Muscle of arm (tissue), 14 donors: ENCODE measurements around the gene GABRG1. TPM values are rescaled to one million over a fixed set of nuclear protein-coding genes. Genes with fewer than 3 reads are reported as not detected.

Experiments
- DNase-seq: peaks from one replicate; pipeline ENCODE4 v3.0.0-alpha.2; 2013
- long read RNA-seq, 11 donors: transcript quantifications; one replicate each; lab custom pipeline, GENCODE V29; 2026
- polyA plus RNA-seq, 12 donors: library from polyadenylated mRNA; unstranded; fragments of 120-200 nt; gene quantifications; one replicate each; pipeline ENCODE4 v1.2.1, GENCODE V29; 2013; ENCODE audit not compliant: insufficient read length in 12 of 12

The GABRG1 gene
- under 1 TPM in 3 of 12 donors, not detected in 9; 0.01 to 0.03 (median 0.03) TPM for polyA plus RNA-seq
- long read RNA-seq, donor 1: 0 reads
- long read RNA-seq, donor 2: 0 reads
- long read RNA-seq, donor 3: 0 reads
- long read RNA-seq, donor 4: 0 reads
- long read RNA-seq, donor 5: 0 reads
- long read RNA-seq, donor 6: 0 reads
- long read RNA-seq, donor 7: 0 reads
- long read RNA-seq, donor 8: 0 reads
- long read RNA-seq, donor 9: 0 reads
- long read RNA-seq, donor 10: 0 reads
- long read RNA-seq, donor 11: 0 reads

GRCh38 chr4:46123913-46124755, at the start of gene GABRG1:
GABRG1 (minus strand) TSS chr4:46124054; CDS start chr4:46123913, 141 bp downstream.
- DNase-seq: no peak

- no peak for DNase-seq
These were observed 23.1 kb upstream of the GABRG1 start for GRCh38 chr4:46146993-46147392.

DNA sequence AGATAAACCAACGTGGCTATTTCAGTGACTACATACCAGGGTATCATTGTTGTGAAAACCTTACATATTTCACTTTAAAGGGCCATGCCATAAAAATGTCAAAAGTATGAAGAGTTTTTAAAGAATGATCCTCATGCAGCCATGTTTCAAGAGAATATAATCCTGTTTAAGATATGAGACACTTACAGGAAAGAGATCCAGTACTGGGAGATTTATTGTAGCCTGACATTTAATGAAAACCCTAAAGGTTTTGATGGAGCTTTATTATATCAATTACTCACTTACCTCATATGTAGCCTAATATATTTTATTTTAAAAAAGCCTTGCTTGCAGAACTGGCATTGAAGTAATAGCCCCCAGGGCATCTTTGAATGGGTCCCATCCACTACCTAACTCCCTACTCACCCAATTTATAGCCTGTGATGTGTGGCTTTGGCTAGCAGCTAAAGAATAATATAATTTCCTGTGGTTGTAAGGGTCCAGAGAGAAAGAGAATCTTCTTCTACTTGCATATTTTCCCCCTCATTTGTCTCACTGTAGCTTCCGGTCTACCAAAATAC, 7.7 kb upstream of the GABRG1 start:
- DNase-seq: no peak

DNA sequence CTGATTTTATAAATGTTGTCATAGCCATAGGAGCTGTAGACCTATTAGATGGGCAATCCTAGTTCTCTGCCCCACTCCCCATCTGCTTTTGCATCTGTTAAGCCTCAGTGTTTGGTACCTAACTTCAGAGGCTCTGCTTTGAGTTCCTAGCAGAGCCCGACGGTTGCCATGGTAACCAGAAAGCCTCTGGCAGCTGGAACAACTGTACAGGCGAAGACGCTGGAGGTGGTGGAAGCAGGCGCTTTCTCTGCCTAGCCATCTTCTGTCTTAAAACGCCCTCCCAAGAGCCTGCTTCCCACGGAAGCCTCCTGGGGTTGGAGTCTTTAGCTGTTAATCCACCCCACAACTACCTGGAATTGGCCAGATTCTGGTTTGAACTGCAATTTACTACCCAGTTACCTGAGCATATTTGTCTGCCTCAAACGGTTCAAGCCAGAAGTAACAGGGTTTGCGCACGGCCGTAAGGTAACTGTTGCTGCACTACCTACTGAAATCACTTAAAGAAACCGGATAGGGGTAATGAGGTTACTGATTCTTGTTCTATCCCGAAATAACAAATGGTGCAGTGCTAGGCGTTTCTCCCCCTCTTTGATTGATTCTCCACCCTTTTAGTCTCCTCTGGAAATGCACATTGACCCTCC, 1.0 kb upstream of the GABRG1 start:
- DNase-seq: peak; percentile 25

DNA sequence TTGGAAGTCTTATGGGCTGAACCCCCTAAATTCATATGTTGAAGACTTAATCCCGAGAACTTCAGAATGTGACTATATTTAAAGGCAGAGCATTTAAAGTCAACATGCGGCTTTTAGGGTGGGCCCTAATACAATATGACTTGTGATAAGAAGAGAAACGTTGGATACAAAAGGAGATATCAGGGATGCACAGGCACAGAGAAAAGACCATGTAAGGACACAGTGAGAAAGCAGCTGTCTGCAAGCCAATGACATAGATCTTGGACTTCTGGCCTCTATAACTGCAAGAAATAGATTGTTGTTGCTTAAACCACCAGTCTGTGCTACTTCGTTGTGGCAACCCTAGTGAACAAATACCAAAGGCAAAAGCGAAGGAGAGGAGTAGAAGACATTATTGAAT, 42.2 kb downstream of the GABRG1 start:
- DNase-seq: no peak

DNA sequence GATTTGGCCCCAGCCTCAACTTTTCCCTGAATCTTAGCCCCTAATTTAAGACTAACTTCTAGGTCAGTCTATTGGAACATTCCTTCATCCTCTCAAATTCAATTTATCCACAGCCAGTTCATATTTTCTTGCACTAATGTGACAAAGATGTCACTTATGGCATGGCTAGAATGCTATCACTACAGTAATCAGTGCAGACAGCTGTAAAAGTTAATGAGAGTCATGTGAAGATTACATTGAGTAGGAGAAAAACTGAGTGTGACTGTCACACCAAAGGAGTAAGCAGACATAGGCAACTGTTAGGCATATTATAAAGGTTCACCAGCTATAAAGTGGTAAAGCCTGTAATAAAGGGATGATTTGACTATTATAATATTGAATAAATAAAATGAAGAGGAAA, 42.6 kb downstream of the GABRG1 start:
- DNase-seq: no peak

DNA sequence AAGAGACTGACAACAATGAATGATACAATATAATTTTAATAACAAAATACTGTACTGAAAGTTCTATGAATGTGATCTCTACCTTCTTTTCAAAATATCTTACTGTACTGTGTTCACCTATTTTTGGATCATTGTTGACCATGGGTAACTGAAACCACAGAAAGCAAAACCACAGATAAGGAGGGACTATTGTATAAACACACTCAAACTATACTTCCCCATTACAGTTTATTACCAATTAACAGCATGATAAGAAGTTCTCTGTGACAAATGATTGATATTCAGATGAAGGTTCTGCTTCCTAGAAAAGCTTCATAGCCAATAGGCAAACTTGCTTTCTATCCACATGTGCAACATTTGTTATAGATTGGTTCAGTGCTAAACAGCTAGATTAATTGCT, 50.1 kb downstream of the GABRG1 start:
- no peak for DNase-seq

GRCh38 chr4:46051392-46051791, 72.5 kb downstream of the GABRG1 start:
- no peak for DNase-seq

- no peak for DNase-seq
These were observed 91.8 kb downstream of the GABRG1 start for GRCh38 chr4:46032056-46032455.

GRCh38 chr4:46016306-46016705, 107.5 kb downstream of the GABRG1 start:
- peak; percentile 2 for DNase-seq

- DNase-seq: no peak
These were observed 131.1 kb downstream of the GABRG1 start for GRCh38 chr4:45992728-45993127.

GRCh38 chr4:45989775-45990174, 134.1 kb downstream of the GABRG1 start:
- DNase-seq: no peak

- no peak for DNase-seq
These were observed 136.0 kb downstream of the GABRG1 start for GRCh38 chr4:45987858-45988257.
